Cerebellar cortex (tissue), 1 donor: ENCODE data around the gene TSPAN14.

Experiments used
- DNase-seq: peaks from one replicate; pipeline ENCODE4 v3.0.0-alpha.2; 2015; ENCODE audit warnings: low spot score

Gene TSPAN14

DNA sequence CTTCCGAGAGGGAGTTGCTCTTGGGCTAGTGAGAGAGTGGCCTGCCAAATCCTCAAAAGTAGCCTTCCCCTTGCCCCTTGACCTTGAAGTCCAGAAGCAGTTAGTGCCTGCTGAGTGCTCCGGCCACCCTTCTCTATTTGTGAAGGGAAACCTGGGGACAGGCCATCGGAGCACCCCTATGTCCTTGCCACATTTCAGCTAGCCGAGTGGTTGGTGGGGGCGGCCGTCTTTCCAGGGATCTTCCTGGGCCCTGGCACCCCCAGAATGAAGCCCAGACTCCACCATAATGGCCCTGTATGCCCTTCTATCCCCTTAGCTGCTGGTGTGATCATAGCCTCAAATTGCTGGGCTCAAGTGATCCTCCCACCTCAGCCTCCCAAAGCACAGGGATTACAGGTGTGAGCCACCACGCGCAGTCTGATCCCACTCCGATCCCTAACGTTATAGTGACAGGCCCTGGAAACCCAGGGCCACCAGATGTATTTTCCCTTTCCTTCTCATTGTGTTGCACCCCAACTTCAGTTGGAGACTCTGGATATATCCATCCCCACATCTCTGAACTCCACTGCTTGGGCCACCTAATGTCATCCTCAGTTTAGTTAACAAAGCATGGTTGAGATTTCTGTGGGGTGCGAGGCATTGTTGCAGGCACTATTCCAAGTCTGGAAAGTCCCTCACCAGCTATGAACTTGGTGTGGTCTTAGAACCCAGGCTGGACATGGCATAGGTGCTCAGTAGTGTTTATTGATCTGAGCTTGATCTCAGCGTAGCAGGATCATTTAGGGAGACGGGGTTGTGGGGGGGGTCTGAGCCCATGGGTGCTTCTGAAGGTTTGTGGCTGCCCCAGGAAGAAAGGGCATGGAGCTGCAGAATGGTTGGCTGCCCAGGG, 1.6 kb downstream of the TSPAN14 start:
- no peak for DNase-seq

GRCh38 chr10:80457554-80458262, 3.6 kb downstream of the TSPAN14 start:
- DNase-seq = no peak

- DNase-seq = no peak
Observed at GRCh38 chr10:80458263-80458625, 4.1 kb downstream of the TSPAN14 start.

GRCh38 chr10:80458638-80459037, 4.5 kb downstream of the TSPAN14 start:
- DNase-seq = no peak

GRCh38 chr10:80459047-80459865, 5.1 kb downstream of the TSPAN14 start:
- no peak for DNase-seq

GRCh38 chr10:80460399-80461207, 6.5 kb downstream of the TSPAN14 start:
- no peak for DNase-seq

DNA sequence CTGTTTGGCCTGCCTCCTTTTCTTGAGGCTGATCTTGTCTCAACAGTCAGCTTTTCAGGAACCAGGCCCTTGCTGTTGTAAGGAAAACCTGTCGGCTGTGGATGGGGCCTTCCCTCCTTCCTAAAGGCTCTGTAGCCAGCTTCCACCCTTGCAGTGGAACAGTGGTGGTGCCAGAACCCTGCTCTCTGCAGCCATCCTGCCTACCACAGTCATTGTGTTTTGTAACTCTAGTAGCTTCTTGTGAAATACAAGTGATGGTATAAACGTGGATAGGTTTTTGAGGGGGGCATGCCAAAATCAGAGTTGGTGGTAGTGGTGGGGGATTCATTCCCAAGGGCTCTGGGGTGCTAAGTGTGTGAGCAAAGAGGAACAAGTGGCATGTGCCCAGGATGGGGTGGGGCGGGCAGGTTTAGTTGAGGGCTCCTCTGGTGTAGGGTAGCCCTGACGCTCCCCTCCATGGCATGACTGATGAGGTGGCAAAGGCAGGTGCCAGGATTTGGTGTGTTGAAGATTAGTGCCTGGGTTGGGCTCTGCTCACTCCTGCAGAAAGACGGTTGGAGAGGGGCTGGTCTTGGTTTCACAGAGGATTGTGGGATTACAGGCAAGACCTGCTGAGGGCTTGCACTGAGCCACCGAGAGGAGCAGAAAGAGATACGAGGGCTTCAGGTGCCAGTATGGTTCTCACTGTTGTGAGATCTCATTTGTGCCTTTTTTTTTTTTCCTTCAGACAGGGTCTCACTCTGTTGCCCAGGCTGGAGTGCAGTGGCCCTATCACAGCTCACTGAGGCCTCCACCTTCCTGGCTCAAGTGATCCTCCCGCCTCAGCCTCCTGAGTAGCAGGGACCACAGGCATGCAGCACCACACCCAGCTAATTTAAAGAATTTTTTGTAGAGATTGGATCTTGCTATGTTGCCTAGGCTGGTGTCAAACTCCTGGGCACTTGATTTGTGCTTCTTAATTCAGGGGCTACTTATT, 7.4 kb downstream of the TSPAN14 start:
- DNase-seq = no peak

- DNase-seq = no peak
Observed at GRCh38 chr10:80462299-80462980, 8.3 kb downstream of the TSPAN14 start.

DNA sequence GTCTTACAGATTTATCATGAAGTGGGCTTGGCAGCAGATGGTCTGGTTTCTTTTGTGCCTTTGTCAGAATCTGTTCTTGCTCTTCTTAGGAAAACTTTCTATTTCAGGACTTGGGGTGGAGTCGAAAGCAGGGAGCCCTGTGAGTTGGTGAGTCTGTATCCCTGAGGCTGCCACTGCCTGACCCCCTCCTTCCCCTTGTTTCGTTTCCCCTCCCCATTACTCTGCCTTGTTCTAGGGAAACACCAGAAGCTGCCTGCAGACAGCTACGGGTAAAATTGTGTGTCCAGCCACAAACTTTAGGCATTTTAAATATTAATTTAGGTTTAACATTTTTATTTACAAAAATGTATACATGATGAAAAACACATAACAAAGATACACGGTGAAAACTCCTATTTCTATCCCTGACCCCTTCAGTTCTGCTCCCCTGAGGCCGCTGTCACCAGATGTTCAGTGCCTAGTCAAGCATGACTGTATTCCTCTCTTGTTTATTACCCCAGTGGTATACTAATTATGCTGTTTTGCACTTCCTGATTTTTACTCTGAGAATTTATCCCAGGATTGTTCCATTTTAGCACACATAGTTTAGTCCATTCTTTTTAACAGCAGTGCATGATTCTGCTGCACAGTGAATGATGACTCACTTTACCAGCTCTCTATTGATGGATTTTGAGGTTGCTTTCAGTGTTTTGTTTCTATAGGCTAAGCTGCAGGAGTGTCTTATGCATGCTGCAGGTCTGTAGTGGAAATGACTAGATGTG, 9.1 kb downstream of the TSPAN14 start:
- no peak for DNase-seq

GRCh38 chr10:80463868-80464267, 9.8 kb downstream of the TSPAN14 start:
- no peak for DNase-seq

GRCh38 chr10:80464557-80465450, 10.7 kb downstream of the TSPAN14 start:
- no peak for DNase-seq

DNA sequence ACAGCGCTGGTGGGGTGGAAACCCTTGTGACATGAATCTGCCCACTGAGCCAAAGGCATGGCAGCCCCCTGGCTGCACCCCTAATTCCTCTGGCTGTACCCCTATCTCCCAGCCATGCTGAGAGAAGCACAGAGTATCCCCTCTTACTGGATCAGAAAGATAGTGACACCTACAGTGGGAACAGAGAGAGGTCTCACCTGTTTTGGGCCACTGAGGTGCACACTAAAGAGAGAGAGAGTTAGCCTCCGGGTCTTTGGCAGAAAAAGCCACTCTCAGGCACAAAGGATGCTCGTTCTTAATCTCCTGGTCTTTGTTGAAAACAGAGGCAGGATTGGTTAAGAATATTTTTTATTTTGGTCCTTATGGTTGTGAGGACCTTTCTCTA, 11.3 kb downstream of the TSPAN14 start:
- no peak for DNase-seq

- no peak for DNase-seq
Observed at GRCh38 chr10:80465839-80466590, 11.9 kb downstream of the TSPAN14 start.

- DNase-seq = no peak
Observed at GRCh38 chr10:80466724-80467326, 12.7 kb downstream of the TSPAN14 start.

DNA sequence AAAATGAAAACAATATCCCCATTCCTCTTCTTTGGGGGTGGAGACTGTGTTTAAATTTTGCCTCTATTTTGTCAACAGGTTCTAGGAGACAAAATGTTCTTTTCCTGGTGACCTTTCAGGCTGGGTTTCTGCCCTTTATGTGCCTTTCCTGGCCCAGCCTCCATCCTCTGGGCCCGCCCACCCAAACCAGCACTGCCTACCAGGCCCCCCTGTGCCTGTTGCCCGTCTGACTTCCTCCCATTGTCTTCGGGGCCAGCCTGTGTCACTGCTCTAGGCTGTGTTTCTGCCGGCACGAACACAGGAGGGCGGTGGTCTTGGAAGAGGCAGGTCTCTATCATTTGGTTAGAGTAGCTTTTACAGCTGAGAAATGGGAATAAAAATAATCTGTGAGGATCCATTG, 13.9 kb downstream of the TSPAN14 start:
- no peak for DNase-seq

- no peak for DNase-seq
Observed at GRCh38 chr10:80468806-80469421, 14.8 kb downstream of the TSPAN14 start.
